AG04449 (cell line): ENCODE data around the gene AGBL4.

ENCODE experiments used
- CTCF ChIA-PET: fragments of 350-600 bp; formaldehyde crosslinking; extraction: SDS; loops from one replicate; lab custom pipeline; 2021; ENCODE audit warnings: antibody characterized with exemption; lab: Yijun Ruan, JAX
- POLR2A ChIA-PET: fragments of 400-600, 350-600 bp; formaldehyde crosslinking; extraction: SDS; loops from one replicate; lab custom pipeline; 2020; ENCODE audit warnings: antibody characterized with exemption, inconsistent platforms; lab: Yijun Ruan, JAX
- DNase-seq: peaks from one replicate; pipeline ENCODE4 v3.0.0-alpha.2; 2010; ENCODE audit warnings: low read depth, low spot score
- H3K4me3 ChIP-seq: 2 replicates; pipeline ENCODE4 v1.5.1; 2011; ENCODE audit warnings: low read depth, mild to moderate bottlenecking, control low read depth, low read length
- CTCF ChIP-seq: IDR thresholded peaks from one replicate; pipeline ENCODE4 v1.5.1; 2011; ENCODE audit warnings: mild to moderate bottlenecking, moderate library complexity, low read length, control low read depth, inconsistent platforms; ENCODE audit not compliant: insufficient read depth; ENCODE audit errors: missing control alignments

Gene AGBL4

DNA sequence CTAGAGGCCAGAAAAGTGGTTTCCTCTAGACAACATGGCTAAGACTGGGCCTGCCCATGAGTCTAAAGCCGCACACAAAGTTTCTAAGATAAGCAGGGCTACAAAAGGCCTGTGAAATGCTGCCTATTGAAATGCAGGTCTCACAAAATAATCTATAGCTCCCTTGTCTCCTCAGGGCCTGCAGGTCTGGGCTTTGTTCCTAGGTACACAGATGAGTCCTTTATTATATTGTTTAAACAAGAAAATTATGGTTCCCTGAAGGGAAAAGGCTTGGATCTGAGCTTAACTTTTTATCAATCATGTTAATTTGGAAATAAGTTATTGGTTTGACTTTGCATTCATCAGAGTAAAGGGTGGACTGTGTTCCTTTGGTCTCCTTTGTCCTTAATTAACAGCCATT, 833.6 kb downstream of the AGBL4 start:
- POLR2A ChIA-PET = no interaction called here
- CTCF ChIA-PET = no interaction called here
- TF ChIP-seq CTCF = no peak
- H3K4me3 ChIP-seq = no peak overlapping the region
- DNase-seq = no peak

GRCh38 chr1:49187056-49187455, 836.7 kb downstream of the AGBL4 start:
- H3K4me3 ChIP-seq = no peak overlapping the region
- POLR2A ChIA-PET = no interaction called here
- no peak for DNase-seq
- no peak for TF ChIP-seq CTCF
- CTCF ChIA-PET = no interaction called here

DNA sequence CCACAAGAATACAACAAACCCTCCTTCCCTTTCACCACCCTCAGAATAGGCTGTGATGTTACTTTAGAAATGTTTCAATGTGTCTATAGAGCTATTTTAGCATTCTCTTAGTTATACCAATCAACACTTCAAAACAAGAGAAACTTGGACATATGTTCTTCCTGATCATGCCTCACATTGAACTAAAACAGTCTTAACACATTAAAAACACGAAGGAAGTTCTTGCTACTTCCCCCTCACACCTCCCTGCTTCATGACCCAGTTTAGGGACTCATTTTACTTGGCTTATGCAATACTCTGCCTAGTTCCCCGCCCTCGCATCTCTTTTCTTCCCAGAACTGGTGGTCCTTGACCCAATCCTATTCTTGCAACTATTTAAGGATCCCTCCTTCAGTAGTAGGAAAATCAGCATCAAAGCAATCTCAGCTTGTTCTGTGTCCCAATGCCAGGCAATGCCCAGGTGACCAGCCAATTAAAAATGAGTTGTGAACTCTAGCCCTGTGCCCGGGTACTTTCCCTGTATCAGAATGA, 838.2 kb downstream of the AGBL4 start:
- CTCF ChIA-PET = no interaction called here
- POLR2A ChIA-PET = no interaction called here
- no peak overlapping the region for H3K4me3 ChIP-seq
- no peak for DNase-seq
- TF ChIP-seq CTCF = no peak

- no peak for DNase-seq
- no peak for TF ChIP-seq CTCF
- ChIA-PET CTCF (no interaction called here), POLR2A (no interaction called here)
- H3K4me3 ChIP-seq = no peak overlapping the region
These were observed 840.3 kb downstream of the AGBL4 start for GRCh38 chr1:49183489-49183888.

DNA sequence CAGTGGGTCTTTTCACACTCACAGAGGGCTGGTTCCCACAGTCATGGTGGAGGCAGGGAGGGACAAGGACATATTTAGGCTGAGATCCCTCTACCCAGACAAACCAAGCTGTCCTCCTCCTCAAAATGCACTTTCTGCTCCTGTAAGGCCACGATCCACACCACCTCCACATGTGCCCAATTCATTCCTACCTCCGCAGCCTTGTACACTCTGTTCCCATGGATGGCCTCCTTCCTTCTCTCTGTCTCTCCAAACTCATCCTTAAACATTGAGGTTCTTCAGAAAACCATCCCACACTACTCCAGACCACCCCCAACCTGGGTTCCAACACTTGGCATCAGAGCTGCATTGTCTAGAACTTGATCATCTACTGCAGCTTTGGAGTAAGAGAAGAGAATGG, 842.7 kb downstream of the AGBL4 start:
- DNase-seq = no peak
- H3K4me3 ChIP-seq = no peak overlapping the region
- no peak for TF ChIP-seq CTCF
- ChIA-PET POLR2A (no interaction called here), CTCF (no interaction called here)

DNA sequence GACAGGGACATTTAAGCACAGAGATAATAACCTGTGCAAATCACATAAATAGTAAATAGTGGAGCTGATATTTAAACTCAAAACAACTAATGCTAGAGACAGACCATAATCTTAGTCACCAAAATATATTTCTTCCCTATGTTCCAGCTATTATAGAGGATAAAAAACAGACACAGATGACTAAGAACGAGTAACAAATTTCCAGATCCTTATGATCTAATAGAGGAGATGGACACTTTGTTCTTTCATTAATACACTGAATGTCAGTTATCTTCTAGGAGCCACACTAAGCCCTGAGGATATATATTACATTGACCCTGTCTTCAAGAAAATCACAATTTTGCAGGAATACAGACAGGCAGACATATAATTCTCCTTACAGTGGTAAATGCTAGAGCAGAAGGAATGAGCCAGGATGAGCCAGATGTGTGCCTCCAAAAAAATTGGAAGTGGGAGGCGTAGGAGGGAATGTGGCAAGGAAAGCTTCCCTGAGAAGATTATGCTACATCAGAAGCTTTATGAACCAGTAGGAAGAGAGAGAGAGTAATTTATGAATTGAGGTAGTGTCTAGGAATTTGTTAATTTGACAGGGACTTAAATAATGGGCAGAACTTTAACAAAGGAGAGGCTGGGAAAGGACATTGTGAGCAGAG, 851.7 kb downstream of the AGBL4 start:
- POLR2A ChIA-PET = no interaction called here
- H3K4me3 ChIP-seq = no peak overlapping the region
- DNase-seq = no peak
- no peak for TF ChIP-seq CTCF
- CTCF ChIA-PET = no interaction called here
